GM12892 (cell line): Measurements from ENCODE around the gene FERMT1. TPM values are rescaled to one million over a fixed set of nuclear protein-coding genes. Genes with fewer than 3 reads are reported as not detected.

Experiments used
- DNase-seq: peaks from one replicate; pipeline ENCODE4 v3.0.0; 2011; ENCODE audit not compliant: insufficient read length
- FAIRE-seq: peaks from 2 replicates; lab custom pipeline; 2011; peaks lifted over from hg19 to GRCh38; lab: Jason Lieb, UNC
- POLR2A ChIP-seq: IDR thresholded peaks from 2 replicates; pipeline ENCODE4 v1.6.1; 2011; ENCODE audit warnings: low read depth, low read length, control low read depth
- POLR2AphosphoS5 ChIP-seq: IDR thresholded peaks from 2 replicates; pipeline ENCODE4 v1.6.1; 2011; ENCODE audit warnings: low read depth, low read length, control low read depth
- TAF1 ChIP-seq: IDR thresholded peaks from 2 replicates; pipeline ENCODE4 v1.6.1; 2011; ENCODE audit warnings: low read depth, mild to moderate bottlenecking, control low read depth, low read length, borderline replicate concordance
- polyA plus RNA-seq: library from polyadenylated mRNA; unstranded; fragments of >200 nt; gene quantifications from one replicate; pipeline ENCODE4 v1.2.1, GENCODE V29; 2012; ENCODE audit warnings: missing spikeins, inconsistent platforms; ENCODE audit not compliant: missing spikeins

The FERMT1 gene
- polyA plus RNA-seq = 0.45 TPM

DNA sequence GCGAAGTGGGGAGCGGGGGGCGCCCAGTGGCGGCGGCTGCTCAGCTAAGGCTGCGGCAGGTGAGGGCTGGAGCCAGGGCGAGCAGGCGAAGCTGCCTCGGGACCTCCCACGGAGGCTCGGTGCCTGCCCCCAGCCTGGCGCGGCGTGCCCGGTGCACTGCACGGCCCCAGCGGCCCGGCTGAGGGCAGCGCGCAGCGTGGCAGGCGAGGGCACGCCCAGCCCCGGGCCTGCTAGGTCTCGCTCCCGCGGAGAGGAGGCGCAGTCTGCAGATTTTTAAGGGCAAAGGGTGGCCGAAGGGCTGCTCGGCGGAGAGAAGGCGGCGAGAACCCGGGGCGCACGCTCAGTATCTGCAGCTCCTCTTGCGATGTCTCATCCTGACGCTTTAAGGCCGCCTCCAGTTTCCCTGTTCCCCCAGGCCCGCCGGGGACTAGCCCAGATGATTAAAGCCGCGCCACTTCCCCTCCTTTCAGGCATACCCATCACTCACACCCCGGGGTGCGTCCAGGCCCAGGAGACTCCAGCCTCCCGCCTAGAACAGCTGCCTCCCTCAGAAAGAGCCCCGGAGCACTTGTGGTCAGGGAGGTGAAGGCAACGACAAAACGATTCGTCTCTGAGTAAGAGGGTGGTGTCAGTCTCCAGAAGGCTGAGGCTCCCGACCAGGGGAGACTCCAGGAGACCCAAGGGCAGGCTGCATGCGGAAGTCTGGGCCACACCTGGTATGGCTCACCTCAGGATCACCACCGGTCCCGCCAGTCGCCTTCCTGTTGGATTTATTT lies at the start of gene FERMT1:
TSS of gene FERMT1 (minus strand) at position 158 of the 776 bp plus-strand sequence. CDS start 3,476 bp downstream, outside the sequence.
- TF ChIP-seq TAF1 (no peak), POLR2A (no peak), POLR2AphosphoS5 (no peak)
- DNase-seq (peak; percentile 10), FAIRE-seq (no peak)

DNA sequence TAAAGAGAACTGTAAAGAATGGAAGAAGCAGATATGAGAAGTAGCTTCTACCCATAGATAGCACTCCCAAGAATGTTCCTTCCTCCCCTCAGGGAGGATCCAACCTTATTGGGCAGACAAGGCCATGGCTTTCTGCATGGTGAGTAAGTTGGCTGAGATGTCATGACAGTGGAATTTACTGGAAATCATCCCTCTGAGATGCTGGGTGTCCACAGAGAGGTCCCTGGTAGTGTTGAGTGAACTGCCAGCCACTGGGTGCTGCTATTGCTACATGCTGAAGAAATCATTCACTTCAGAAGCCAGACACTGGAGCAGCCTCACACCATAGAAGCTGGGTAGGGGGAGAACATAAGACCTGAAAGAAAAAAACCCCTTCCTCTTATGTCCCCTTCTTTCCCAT lies 46.4 kb upstream of the FERMT1 start:
- DNase-seq = no peak
- FAIRE-seq = no peak
- TF ChIP-seq POLR2AphosphoS5 (no peak), POLR2A (no peak), TAF1 (no peak)

GRCh38 chr20:6168204-6168603 lies 45.4 kb upstream of the FERMT1 start:
- no peak for DNase-seq
- FAIRE-seq = no peak
- TF ChIP-seq POLR2A (no peak), TAF1 (no peak), POLR2AphosphoS5 (no peak)

DNA sequence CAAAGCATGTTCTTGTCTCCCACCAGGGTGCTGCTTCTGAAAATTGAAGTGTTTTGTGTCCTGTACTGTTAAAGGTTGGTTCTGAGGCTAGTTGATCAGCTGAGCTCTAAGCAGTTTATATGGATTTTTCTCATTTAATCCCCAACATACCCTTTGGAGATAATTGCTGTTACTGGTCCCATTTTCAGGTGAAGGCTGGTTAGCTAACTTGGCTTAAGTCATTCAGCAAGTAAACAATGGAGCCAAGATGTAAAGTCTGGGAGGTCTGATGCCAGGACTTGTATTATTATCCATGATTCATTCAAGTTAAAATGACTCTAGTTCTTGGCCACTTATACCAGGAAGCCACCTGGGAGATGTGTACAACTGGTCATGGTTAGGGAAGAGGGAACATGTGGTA lies 42.5 kb upstream of the FERMT1 start:
- no peak for TF ChIP-seq TAF1
- TF ChIP-seq POLR2A = no peak
- TF ChIP-seq POLR2AphosphoS5 = no peak
- DNase-seq (no peak), FAIRE-seq (no peak)

- FAIRE-seq (no peak), DNase-seq (no peak)
- TF ChIP-seq POLR2A (no peak), POLR2AphosphoS5 (no peak), TAF1 (no peak)
These were observed 41.9 kb upstream of the FERMT1 start for GRCh38 chr20:6164421-6165341.

GRCh38 chr20:6160736-6161135 lies 37.9 kb upstream of the FERMT1 start:
- no peak for FAIRE-seq
- no peak for TF ChIP-seq TAF1
- no peak for TF ChIP-seq POLR2A
- TF ChIP-seq POLR2AphosphoS5 = no peak
- no peak for DNase-seq

DNA sequence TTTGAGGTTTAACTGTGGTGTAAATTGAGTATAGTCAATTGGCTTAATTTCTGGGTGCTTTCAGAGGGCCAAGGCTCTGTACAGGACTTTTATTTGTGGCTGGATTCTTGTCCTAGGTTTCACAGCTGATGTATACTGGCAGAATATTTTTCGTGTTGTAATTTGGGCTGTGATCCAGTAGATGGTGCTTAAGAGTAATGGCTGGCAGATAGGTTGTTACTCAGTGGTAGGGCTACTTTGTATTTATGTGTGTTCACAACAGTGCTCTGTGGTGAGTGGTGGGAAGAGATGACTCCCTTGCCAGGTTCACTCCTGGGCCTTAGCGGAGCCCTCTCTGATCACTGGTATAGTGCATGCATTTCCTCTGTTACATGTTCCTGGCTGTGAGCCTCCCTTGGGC lies 34.5 kb upstream of the FERMT1 start:
- no peak for TF ChIP-seq TAF1
- DNase-seq (no peak), FAIRE-seq (no peak)

- FAIRE-seq = no peak
These were observed 29.9 kb upstream of the FERMT1 start for GRCh38 chr20:6152777-6153176.

GRCh38 chr20:6148073-6148472 lies 25.2 kb upstream of the FERMT1 start:
- no peak for FAIRE-seq
- DNase-seq = no peak

More at GRCh38 chr20:6152777-6153176, 29.9 kb upstream of the FERMT1 start:
- DNase-seq = no peak
- TF ChIP-seq POLR2A (no peak), TAF1 (no peak), POLR2AphosphoS5 (no peak)

GRCh38 chr20:6142348-6142993 lies 19.6 kb upstream of the FERMT1 start:
- FAIRE-seq = peak; percentile 87
- no peak for DNase-seq
- TF ChIP-seq POLR2A (no peak), TAF1 (no peak), POLR2AphosphoS5 (no peak)

More at GRCh38 chr20:6148073-6148472, 25.2 kb upstream of the FERMT1 start:
- TF ChIP-seq TAF1 (no peak), POLR2A (no peak), POLR2AphosphoS5 (no peak)

GRCh38 chr20:6140947-6141346 lies 18.1 kb upstream of the FERMT1 start:
- FAIRE-seq (no peak), DNase-seq (no peak)
- no peak for TF ChIP-seq POLR2A
- TF ChIP-seq POLR2AphosphoS5 = no peak
- no peak for TF ChIP-seq TAF1

GRCh38 chr20:6135347-6135746 lies 12.5 kb upstream of the FERMT1 start:
- no peak for FAIRE-seq

More at GRCh38 chr20:6135347-6135746, 12.5 kb upstream of the FERMT1 start:
- TF ChIP-seq TAF1 (no peak), POLR2A (no peak), POLR2AphosphoS5 (no peak)
- DNase-seq = no peak
